PC-9 (cell line): ENCODE results near the gene ARMH4.

Source experiments
- EZH2 ChIP-seq: fragments of 200-600 bp; sonication (generic); IDR thresholded peaks from 2 replicates; pipeline ENCODE4 v1.8.0; 2017; ENCODE audit warnings: antibody characterized with exemption, low read depth
- TF ChIP-seq, protein P1 (sequence below): fragments of 200-600 bp; sonication (generic); conservative IDR thresholded peaks from 2 replicates; pipeline ENCODE4 v1.6.1; 2017; ENCODE audit warnings: mixed run types, antibody characterized with exemption, mild to moderate bottlenecking, moderate library complexity

DNA sequence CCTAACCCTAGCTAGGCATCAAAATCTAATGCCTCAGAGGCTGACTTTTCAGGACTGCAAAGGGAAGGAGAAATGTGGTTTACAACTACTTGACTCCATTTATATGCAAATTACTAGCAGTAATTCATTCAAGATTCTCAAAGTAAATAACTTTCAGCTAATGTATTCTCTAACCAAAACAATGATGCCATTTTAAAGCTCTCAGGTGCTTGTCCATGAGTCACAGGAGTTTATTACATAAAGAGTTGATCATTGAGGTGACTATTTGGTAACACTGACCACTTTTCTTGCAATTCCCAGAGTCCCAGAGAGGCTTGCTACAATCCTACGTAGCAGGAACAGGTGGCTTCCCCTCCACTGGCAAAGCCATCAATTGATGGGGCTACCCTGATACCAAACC is 177.1 kb downstream of the ARMH4 start:
- TF ChIP-seq, protein P1, sequence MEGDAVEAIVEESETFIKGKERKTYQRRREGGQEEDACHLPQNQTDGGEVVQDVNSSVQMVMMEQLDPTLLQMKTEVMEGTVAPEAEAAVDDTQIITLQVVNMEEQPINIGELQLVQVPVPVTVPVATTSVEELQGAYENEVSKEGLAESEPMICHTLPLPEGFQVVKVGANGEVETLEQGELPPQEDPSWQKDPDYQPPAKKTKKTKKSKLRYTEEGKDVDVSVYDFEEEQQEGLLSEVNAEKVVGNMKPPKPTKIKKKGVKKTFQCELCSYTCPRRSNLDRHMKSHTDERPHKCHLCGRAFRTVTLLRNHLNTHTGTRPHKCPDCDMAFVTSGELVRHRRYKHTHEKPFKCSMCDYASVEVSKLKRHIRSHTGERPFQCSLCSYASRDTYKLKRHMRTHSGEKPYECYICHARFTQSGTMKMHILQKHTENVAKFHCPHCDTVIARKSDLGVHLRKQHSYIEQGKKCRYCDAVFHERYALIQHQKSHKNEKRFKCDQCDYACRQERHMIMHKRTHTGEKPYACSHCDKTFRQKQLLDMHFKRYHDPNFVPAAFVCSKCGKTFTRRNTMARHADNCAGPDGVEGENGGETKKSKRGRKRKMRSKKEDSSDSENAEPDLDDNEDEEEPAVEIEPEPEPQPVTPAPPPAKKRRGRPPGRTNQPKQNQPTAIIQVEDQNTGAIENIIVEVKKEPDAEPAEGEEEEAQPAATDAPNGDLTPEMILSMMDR = no peak
- no peak for TF ChIP-seq EZH2
